ENCODE results near the gene HS3ST6. TPM values are rescaled to one million over a fixed set of nuclear protein-coding genes. Genes with fewer than 3 reads are reported as not detected.
"Not testable (repeated sequence)": the region's sequence is repeated elsewhere in the genome, so short reads cannot be mapped to it uniquely, and the experiment has no call there.

Gene HS3ST6
- polyA plus RNA-seq, 1 experiment, result not detected

DNA sequence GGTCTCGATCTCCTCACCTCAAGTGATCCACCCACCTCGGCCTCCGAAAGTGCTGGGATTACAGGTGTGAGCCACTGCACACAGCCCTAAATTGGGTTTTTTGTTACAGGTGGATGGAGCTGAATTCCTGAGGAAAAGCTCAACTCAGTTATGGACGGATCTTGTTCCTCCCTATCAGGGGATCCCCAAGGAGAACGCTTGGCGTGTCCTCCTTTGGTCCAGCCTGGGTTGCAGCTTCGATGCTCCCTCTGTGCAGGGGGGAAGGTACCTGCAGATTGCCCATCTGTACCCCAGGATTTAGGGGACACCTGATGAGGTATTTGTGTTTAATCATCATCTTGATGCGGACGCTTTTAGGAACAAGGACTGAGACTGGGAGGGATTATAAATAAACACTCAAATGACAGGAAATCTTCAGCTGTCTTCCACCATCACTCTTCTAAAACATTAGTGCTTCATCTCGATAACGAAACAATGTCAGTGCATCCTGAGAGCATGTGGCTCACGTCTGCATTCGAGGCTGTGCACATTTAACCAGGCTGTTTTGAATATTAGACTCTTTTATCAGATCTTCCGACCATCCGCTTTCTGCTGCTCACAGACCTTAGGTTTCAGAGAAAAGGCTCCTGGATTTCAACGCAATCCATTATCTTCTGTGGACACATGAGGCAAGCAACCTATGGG lies 28.0 kb downstream of the HS3ST6 start:
- no peaks in the 10 kb centered on the region for H3K36me3 ChIP-seq (ENCODE audit: control insufficient read depth, insufficient read depth, low read length)
- H3K4me3 ChIP-seq (ENCODE audit: low read depth, low read length), result no peak overlapping the region
- TF ChIP-seq, protein P1, sequence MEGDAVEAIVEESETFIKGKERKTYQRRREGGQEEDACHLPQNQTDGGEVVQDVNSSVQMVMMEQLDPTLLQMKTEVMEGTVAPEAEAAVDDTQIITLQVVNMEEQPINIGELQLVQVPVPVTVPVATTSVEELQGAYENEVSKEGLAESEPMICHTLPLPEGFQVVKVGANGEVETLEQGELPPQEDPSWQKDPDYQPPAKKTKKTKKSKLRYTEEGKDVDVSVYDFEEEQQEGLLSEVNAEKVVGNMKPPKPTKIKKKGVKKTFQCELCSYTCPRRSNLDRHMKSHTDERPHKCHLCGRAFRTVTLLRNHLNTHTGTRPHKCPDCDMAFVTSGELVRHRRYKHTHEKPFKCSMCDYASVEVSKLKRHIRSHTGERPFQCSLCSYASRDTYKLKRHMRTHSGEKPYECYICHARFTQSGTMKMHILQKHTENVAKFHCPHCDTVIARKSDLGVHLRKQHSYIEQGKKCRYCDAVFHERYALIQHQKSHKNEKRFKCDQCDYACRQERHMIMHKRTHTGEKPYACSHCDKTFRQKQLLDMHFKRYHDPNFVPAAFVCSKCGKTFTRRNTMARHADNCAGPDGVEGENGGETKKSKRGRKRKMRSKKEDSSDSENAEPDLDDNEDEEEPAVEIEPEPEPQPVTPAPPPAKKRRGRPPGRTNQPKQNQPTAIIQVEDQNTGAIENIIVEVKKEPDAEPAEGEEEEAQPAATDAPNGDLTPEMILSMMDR (IDR thresholded peaks at IDR 0.05; ENCODE audit: insufficient read depth, low read depth, low read length), result no peak
- ChIA-PET POLR2A (no interaction called here), CTCF (interaction anchor here (1.5 kb wide), 1 partner anchor 33 kb away, joined by 4 read pairs; no protein-coding TSS in a partner anchor)
- peaks cover 10% of the 10 kb centered on the region for H3K27me3 ChIP-seq (ENCODE audit: control insufficient read depth, insufficient read depth, low read length)
- no peak for DNase-seq (ENCODE audit: low read depth)

DNA sequence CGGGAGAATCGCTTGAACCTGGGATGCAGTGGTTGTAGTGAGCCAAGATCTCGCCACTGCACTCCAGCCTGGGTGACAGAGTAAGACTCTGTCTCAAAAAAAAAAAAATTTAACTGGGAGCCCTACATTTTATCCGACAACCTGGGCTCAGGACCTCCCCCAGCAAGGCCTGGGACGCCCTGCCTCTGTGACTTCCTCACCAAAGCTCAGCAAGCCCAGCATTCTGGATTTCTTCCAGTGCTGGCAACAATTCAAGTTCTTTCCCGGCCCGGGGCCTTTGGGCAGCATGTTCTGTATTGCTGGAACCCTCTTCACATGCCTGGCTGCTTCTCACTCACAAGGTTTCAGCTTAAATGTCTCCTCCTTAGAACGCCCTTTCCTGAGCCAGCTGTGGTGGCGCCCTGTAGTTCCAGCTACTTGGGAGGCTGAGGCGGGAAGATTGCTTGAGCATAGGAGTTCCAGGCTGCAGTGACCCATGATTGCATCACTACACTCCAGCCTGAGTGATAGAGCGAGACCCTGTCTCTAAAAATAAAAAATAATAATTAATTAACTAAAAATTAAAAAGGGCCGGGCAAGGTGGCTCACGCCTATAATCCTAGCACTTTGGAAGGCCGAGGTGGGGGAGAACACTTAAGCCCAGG lies 30.4 kb downstream of the HS3ST6 start:
- ChIA-PET CTCF (interaction anchor here (1.4 kb wide), 1 partner anchor 42 kb away, joined by 3 read pairs; no protein-coding TSS in a partner anchor), POLR2A (no interaction called here)
- Histone ChIP-seq H3K27me3 (ENCODE audit: control insufficient read depth, insufficient read depth, low read length) (peaks cover 7% of the 10 kb centered on the region), H3K4me3 (ENCODE audit: low read depth, low read length) (no peak overlapping the region), H3K36me3 (ENCODE audit: control insufficient read depth, insufficient read depth, low read length) (no peaks in the 10 kb centered on the region)
- no peak for DNase-seq (ENCODE audit: low read depth)
- TF ChIP-seq, protein P1 (IDR thresholded peaks at IDR 0.05; ENCODE audit: insufficient read depth, low read depth, low read length), result no peak

DNA sequence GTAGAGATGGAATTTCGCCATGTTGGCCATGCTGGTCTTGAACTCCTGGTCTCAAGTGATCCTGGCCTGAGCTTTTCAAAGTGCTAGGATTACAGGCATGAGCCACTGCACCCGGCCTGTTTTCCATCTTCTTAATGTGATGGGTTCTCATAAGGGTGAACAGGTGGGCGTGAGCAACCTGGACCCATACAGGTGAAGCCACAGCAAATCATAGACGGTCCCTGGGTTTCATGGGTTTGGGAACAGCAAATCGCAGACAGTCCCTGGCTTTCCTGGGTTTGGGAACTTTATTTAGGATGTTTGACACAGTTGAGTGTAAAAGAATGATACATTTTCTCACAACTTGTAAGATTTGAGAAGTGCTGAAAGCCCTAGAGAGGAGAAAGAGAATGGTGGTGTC lies 33.3 kb downstream of the HS3ST6 start:
- CTCF ChIA-PET, result interaction anchor here (0.7 kb wide), 1 partner anchor 22 kb away, joined by 3 read pairs; no protein-coding TSS in a partner anchor
- TF ChIP-seq, protein P1 (IDR thresholded peaks at IDR 0.05; ENCODE audit: insufficient read depth, low read depth, low read length), result no peak
- Histone ChIP-seq H3K4me3 (ENCODE audit: low read depth, low read length) (no peak overlapping the region), H3K27me3 (ENCODE audit: control insufficient read depth, insufficient read depth, low read length) (peaks cover under 1% of the 10 kb centered on the region; the same call in 1 of the 2 replicates), H3K36me3 (ENCODE audit: control insufficient read depth, insufficient read depth, low read length) (no peaks in the 10 kb centered on the region)
- DNase-seq (ENCODE audit: low read depth), result no peak
- POLR2A ChIA-PET, result no interaction called here

DNA sequence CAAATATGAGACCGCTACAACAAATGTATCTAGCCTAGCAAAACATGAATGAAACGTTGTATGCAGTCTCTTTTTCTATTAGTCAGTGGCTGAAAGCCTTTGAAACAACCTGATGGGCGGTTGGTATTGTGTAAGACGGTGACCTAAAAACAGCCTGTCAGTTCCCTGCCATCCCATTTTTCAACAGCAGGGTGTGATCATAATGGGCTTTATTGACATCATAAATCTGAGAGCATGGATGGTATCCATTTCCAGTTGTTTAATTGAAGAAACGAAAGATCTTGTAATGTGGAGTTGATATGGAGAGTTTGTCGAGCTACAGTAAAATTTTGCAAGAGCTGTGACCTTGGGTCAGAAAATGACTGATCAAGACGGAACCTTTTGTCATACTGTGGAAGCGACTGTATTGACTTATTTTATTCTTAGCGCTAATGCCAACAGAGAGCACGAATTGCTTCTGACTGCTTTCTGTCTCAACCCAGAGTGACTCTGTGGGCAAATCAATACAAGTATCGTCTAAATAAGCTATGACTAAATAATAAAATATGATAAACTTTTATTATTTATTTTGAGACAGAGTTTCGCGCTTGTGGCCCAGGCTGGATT lies 34.0 kb downstream of the HS3ST6 start:
- TF ChIP-seq, protein P1 (IDR thresholded peaks at IDR 0.05; ENCODE audit: insufficient read depth, low read depth, low read length), result no peak
- ChIA-PET CTCF (interaction anchor here (0.7 kb wide), 1 partner anchor 22 kb away, joined by 3 read pairs; no protein-coding TSS in a partner anchor), POLR2A (no interaction called here)
- no peak for DNase-seq (ENCODE audit: low read depth)
- no peak overlapping the region for H3K4me3 ChIP-seq (ENCODE audit: low read depth, low read length)
- H3K36me3 ChIP-seq (ENCODE audit: control insufficient read depth, insufficient read depth, low read length), result no peaks in the 10 kb centered on the region
- peaks cover 3% of the 10 kb centered on the region; the same call in 1 of the 2 replicates for H3K27me3 ChIP-seq (ENCODE audit: control insufficient read depth, insufficient read depth, low read length)

DNA sequence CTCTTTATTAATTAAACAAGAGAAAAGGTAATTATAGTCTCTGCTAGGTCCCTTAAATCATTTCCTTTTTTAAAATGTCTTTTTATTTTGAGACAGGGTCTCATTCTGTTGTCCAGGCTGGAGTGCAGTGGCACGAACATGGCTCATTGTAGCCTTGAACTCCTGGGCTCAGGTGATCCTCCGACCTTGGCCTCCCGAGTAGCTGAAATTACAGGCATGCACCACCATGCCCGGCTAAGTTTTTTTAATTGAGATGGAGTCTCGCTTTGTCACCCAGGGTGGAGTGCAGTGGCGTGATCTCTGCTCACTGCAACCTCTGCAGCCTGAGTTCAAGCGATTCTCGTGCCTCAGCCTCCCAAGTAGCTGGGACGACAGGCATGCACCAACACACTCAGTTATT lies 37.0 kb downstream of the HS3ST6 start:
- CTCF ChIA-PET, result interaction anchor here (1.2 kb wide), 1 partner anchor 11 kb away, joined by 3 read pairs; no protein-coding TSS in a partner anchor
- DNase-seq (ENCODE audit: low read depth); H3K36me3 ChIP-seq (ENCODE audit: control insufficient read depth, insufficient read depth, low read length); H3K4me3 ChIP-seq (ENCODE audit: low read depth, low read length); H3K27me3 ChIP-seq (ENCODE audit: control insufficient read depth, insufficient read depth, low read length); POLR2A ChIA-PET: not testable (repeated sequence)

All from BJ (cell line).